Measurements from ENCODE around the gene FCN1.

The FCN1 gene

DNA sequence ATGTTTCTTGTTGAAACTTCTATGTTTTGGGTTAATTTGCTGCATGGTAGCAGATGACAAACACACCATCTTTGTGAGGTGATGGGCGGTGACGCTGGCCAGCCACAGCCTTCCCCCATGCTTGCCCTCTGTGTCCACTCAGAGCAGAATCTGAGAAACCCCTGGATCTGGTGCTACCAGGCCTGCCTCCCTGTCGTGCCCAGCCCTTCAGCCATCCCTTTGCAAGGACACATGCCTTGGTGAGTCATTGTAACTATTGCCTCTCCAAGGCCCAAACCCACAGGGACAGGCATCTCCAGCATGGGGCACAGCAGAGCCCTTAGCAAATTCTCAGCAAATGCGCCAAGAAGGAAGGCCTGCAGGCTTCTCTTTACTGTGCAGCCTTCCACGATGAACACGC is 48.1 kb upstream of the FCN1 start:
- Histone ChIP-seq H3K27ac (replicated peaks; ENCODE audit: low read length) (no peak overlapping the region), H3K9me3 (replicated peaks in 1 of 2; ENCODE audit: control insufficient read depth in 2 of 2, insufficient read depth in 1 of 2, low read depth in 1 of 2, low read length in 2 of 2) (no peaks in the 10 kb centered on the region), H2BK5ac (ENCODE audit: low read length) (no peak overlapping the region), H3K4me1 (ENCODE audit: control insufficient read depth in 2 of 2, insufficient read depth in 1 of 2, low read depth in 1 of 2, low read length in 2 of 2) (peaks cover 0 to 19% of the 10 kb centered on the region in 2 donors), H3K9ac (ENCODE audit: low read depth, low read length, poor library complexity) (no peak overlapping the region), H3K79me1 (ENCODE audit: low read depth, low read length) (no peaks in the 10 kb centered on the region), H3K18ac (ENCODE audit: low read length) (peak overlapping the region; percentile 73), H2AFZ (ENCODE audit: low read length) (no peak overlapping the region), H2BK12ac (ENCODE audit: low read length) (no peak overlapping the region), H4K91ac (ENCODE audit: low read depth, low read length, poor library complexity) (no peak overlapping the region), H4K8ac (ENCODE audit: low read depth, low read length) (no peak overlapping the region), H3K14ac (ENCODE audit: low read length) (peak overlapping the region; percentile 40), H2BK120ac (ENCODE audit: low read depth, low read length) (no peak overlapping the region), H3K4me3 (ENCODE audit: low read length in 2 of 2) (no peak overlapping the region), H3K4me2 (ENCODE audit: insufficient read depth, low read length, poor library complexity, severe bottlenecking) (no peak overlapping the region), H3K27me3 (ENCODE audit: control insufficient read depth in 3 of 3, insufficient read depth in 3 of 3, low read depth in 1 of 3, low read length in 3 of 3) (no peaks in the 10 kb centered on the region), H3K4ac (ENCODE audit: low read length) (no peak overlapping the region), H2BK15ac (ENCODE audit: low read length) (no peak overlapping the region), H2AK5ac (ENCODE audit: low read depth, low read length) (peak overlapping the region; percentile 98), H3K36me3 (replicated peaks in 1 of 2; ENCODE audit: control insufficient read depth in 2 of 2, insufficient read depth in 2 of 2, low read length in 2 of 2) (no peaks in the 10 kb centered on the region), H3K23ac (ENCODE audit: low read depth, low read length, poor library complexity) (no peak overlapping the region)
- WGBS, 2 donors (ENCODE audit: extremely low coverage in 2 of 2, insufficient read length in 2 of 2, insufficient replicate concordance in 1 of 2): no CpG with 5 or more reads among the region's 6 CpGs
- DNase-seq (ENCODE audit: low spot score): no peak

DNA sequence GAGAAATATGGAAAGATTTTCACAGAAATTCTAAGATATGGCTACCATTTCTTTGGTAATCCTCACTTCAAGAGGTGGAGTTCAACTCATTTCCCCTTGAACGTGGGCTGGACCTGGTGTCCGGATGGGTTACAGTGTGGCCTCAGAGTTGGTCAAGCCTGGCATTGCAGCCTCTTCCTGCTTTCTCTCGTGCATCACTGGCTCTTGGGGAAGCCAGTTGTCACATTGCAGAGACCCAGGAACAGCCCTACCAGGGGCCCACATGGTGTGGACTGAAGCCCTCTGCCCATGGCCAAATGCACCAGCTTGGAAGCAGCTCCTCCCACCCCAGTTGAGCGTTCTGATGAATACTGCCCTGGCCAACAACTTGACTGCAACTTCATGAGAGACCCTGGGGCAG is 47.7 kb upstream of the FCN1 start:
- no peak overlapping the region for H2BK12ac ChIP-seq (ENCODE audit: low read length)
- WGBS, 2 donors (ENCODE audit: extremely low coverage in 2 of 2, insufficient read length in 2 of 2, insufficient replicate concordance in 1 of 2): no CpG with 5 or more reads among the region's 4 CpGs
- H4K91ac ChIP-seq (ENCODE audit: low read depth, low read length, poor library complexity): no peak overlapping the region
- H3K4me3 ChIP-seq (ENCODE audit: low read length in 2 of 2): no peak overlapping the region
- peak overlapping the region; percentile 31 for H3K18ac ChIP-seq (ENCODE audit: low read length)
- no peak for DNase-seq (ENCODE audit: low spot score)
- no peak overlapping the region for H3K4ac ChIP-seq (ENCODE audit: low read length)
- no peaks in the 10 kb centered on the region for H3K79me1 ChIP-seq (ENCODE audit: low read depth, low read length)
- no peak overlapping the region for H2AK5ac ChIP-seq (ENCODE audit: low read depth, low read length)
- no peaks in the 10 kb centered on the region for H3K27me3 ChIP-seq (ENCODE audit: control insufficient read depth in 3 of 3, insufficient read depth in 3 of 3, low read depth in 1 of 3, low read length in 3 of 3)
- H3K14ac ChIP-seq (ENCODE audit: low read length): no peak overlapping the region
- H2AFZ ChIP-seq (ENCODE audit: low read length): no peak overlapping the region
- no peak overlapping the region for H2BK15ac ChIP-seq (ENCODE audit: low read length)
- H3K27ac ChIP-seq (replicated peaks; ENCODE audit: low read length): no peak overlapping the region
- H4K8ac ChIP-seq (ENCODE audit: low read depth, low read length): no peak overlapping the region
- no peaks in the 10 kb centered on the region for H3K36me3 ChIP-seq (replicated peaks in 1 of 2; ENCODE audit: control insufficient read depth in 2 of 2, insufficient read depth in 2 of 2, low read length in 2 of 2)
- H3K4me2 ChIP-seq (ENCODE audit: insufficient read depth, low read length, poor library complexity, severe bottlenecking): no peak overlapping the region
- no peak overlapping the region for H2BK120ac ChIP-seq (ENCODE audit: low read depth, low read length)
- no peak overlapping the region for H2BK5ac ChIP-seq (ENCODE audit: low read length)
- no peak overlapping the region for H3K23ac ChIP-seq (ENCODE audit: low read depth, low read length, poor library complexity)
- no peak overlapping the region for H3K9ac ChIP-seq (ENCODE audit: low read depth, low read length, poor library complexity)
- H3K4me1 ChIP-seq (ENCODE audit: control insufficient read depth in 2 of 2, insufficient read depth in 1 of 2, low read depth in 1 of 2, low read length in 2 of 2): peaks cover 0 to 19% of the 10 kb centered on the region in 2 donors
- no peaks in the 10 kb centered on the region for H3K9me3 ChIP-seq (replicated peaks in 1 of 2; ENCODE audit: control insufficient read depth in 2 of 2, insufficient read depth in 1 of 2, low read depth in 1 of 2, low read length in 2 of 2)

DNA sequence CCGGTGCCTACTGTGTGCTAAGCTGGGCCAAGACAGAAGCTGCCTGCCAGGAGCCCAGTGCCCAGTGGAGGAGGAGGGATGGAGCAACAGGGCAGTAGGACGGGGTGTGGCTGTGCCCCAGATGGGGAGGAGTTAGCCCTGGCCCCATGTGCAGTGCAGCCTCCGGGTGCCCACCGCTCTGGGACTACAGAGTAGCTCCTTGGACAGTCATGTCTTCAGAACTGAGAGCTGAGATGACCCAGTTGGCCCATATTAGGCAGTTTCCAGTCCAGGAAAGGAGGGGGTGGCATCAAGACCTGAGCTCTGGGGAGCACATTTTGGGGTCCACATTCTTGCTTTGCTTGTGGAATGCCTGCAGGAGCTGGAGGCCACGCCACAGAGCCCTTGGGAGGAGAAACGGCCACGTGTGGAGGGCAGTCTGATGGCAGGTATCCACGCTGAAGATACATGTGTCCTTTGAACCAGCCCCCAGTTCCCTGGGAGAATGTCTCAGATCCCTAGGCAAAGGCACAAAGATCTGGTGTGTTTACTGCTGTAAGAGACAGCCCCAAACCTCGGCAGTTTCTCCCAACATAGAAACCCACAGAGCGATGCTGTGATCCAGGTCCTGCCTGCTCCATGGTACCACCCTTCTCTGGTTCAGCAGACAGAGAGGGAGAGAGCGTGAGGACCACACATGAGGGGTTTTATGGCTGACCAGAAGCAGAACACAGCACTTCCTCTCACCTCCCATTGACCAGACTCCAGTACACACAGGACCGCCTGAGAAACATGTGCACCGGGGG is 46.8 kb upstream of the FCN1 start:
- DNase-seq (ENCODE audit: low spot score): no peak
- Histone ChIP-seq H3K4me1 (ENCODE audit: control insufficient read depth in 2 of 2, insufficient read depth in 1 of 2, low read depth in 1 of 2, low read length in 2 of 2) (peaks cover 0 to 19% of the 10 kb centered on the region in 2 donors), H3K27me3 (ENCODE audit: control insufficient read depth in 3 of 3, insufficient read depth in 3 of 3, low read depth in 1 of 3, low read length in 3 of 3) (no peaks in the 10 kb centered on the region), H3K23ac (ENCODE audit: low read depth, low read length, poor library complexity) (no peak overlapping the region), H3K9ac (ENCODE audit: low read depth, low read length, poor library complexity) (no peak overlapping the region), H2AFZ (ENCODE audit: low read length) (no peak overlapping the region), H4K91ac (ENCODE audit: low read depth, low read length, poor library complexity) (no peak overlapping the region), H3K14ac (ENCODE audit: low read length) (no peak overlapping the region), H3K79me1 (ENCODE audit: low read depth, low read length) (no peaks in the 10 kb centered on the region), H4K8ac (ENCODE audit: low read depth, low read length) (no peak overlapping the region), H2BK15ac (ENCODE audit: low read length) (peak overlapping the region; percentile 82), H2BK120ac (ENCODE audit: low read depth, low read length) (no peak overlapping the region), H2BK12ac (ENCODE audit: low read length) (no peak overlapping the region), H3K9me3 (replicated peaks in 1 of 2; ENCODE audit: control insufficient read depth in 2 of 2, insufficient read depth in 1 of 2, low read depth in 1 of 2, low read length in 2 of 2) (no peaks in the 10 kb centered on the region), H3K27ac (replicated peaks; ENCODE audit: low read length) (no peak overlapping the region), H3K36me3 (replicated peaks in 1 of 2; ENCODE audit: control insufficient read depth in 2 of 2, insufficient read depth in 2 of 2, low read length in 2 of 2) (no peaks in the 10 kb centered on the region), H3K4ac (ENCODE audit: low read length) (no peak overlapping the region), H2AK5ac (ENCODE audit: low read depth, low read length) (peak overlapping the region; percentile 0), H3K18ac (ENCODE audit: low read length) (peak overlapping the region; percentile 81), H3K4me2 (ENCODE audit: insufficient read depth, low read length, poor library complexity, severe bottlenecking) (no peak overlapping the region), H3K4me3 (ENCODE audit: low read length in 2 of 2) (no peak overlapping the region), H2BK5ac (ENCODE audit: low read length) (no peak overlapping the region)
- WGBS, 2 donors (ENCODE audit: extremely low coverage in 2 of 2, insufficient read length in 2 of 2, insufficient replicate concordance in 1 of 2): no CpG with 5 or more reads among the region's 13 CpGs

DNA sequence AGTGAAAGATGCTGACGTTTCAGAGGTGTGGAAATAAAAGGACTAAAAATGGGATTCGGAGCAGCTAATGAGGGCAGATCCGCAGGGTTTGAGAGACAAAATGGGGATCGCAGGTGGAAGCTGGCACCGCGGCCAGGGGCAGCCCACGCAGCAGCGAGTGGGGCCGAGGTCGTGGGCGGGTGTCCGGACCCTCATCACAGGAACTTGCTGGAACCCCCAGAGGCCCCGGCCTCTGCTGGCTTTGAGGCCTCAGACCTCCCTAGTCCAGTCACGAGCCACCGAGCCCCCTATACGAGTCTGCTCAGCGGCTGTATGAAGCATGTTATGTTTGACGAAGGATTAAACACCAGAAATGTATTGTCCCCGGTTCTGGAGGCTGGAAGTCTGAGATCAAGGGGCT is 45.8 kb upstream of the FCN1 start:
- Histone ChIP-seq H3K9me3 (replicated peaks in 1 of 2; ENCODE audit: control insufficient read depth in 2 of 2, insufficient read depth in 1 of 2, low read depth in 1 of 2, low read length in 2 of 2) (no peaks in the 10 kb centered on the region), H2AK5ac (ENCODE audit: low read depth, low read length) (no peak overlapping the region), H3K18ac (ENCODE audit: low read length) (no peak overlapping the region), H3K27me3 (ENCODE audit: control insufficient read depth in 3 of 3, insufficient read depth in 3 of 3, low read depth in 1 of 3, low read length in 3 of 3) (no peaks in the 10 kb centered on the region), H3K9ac (ENCODE audit: low read depth, low read length, poor library complexity) (no peak overlapping the region), H3K4me3 (ENCODE audit: low read length in 2 of 2) (no peak overlapping the region), H3K27ac (replicated peaks; ENCODE audit: low read length) (no peak overlapping the region), H3K14ac (ENCODE audit: low read length) (no peak overlapping the region), H2BK12ac (ENCODE audit: low read length) (no peak overlapping the region), H2BK120ac (ENCODE audit: low read depth, low read length) (no peak overlapping the region), H3K36me3 (replicated peaks in 1 of 2; ENCODE audit: control insufficient read depth in 2 of 2, insufficient read depth in 2 of 2, low read length in 2 of 2) (no peaks in the 10 kb centered on the region), H2AFZ (ENCODE audit: low read length) (no peak overlapping the region), H2BK5ac (ENCODE audit: low read length) (no peak overlapping the region), H3K4ac (ENCODE audit: low read length) (no peak overlapping the region), H3K79me1 (ENCODE audit: low read depth, low read length) (no peaks in the 10 kb centered on the region), H4K8ac (ENCODE audit: low read depth, low read length) (no peak overlapping the region), H3K4me1 (ENCODE audit: control insufficient read depth in 2 of 2, insufficient read depth in 1 of 2, low read depth in 1 of 2, low read length in 2 of 2) (peaks cover 0 to 16% of the 10 kb centered on the region in 2 donors), H3K4me2 (ENCODE audit: insufficient read depth, low read length, poor library complexity, severe bottlenecking) (no peak overlapping the region), H4K91ac (ENCODE audit: low read depth, low read length, poor library complexity) (no peak overlapping the region), H2BK15ac (ENCODE audit: low read length) (no peak overlapping the region), H3K23ac (ENCODE audit: low read depth, low read length, poor library complexity) (no peak overlapping the region)
- WGBS, 2 donors (ENCODE audit: extremely low coverage in 2 of 2, insufficient read length in 2 of 2, insufficient replicate concordance in 1 of 2): no CpG with 5 or more reads among the region's 19 CpGs
- no peak for DNase-seq (ENCODE audit: low spot score)

Measured in neuronal stem cell (in vitro differentiated cells).